ENCODE data around the gene TVP23A.

Gene TVP23A

DNA sequence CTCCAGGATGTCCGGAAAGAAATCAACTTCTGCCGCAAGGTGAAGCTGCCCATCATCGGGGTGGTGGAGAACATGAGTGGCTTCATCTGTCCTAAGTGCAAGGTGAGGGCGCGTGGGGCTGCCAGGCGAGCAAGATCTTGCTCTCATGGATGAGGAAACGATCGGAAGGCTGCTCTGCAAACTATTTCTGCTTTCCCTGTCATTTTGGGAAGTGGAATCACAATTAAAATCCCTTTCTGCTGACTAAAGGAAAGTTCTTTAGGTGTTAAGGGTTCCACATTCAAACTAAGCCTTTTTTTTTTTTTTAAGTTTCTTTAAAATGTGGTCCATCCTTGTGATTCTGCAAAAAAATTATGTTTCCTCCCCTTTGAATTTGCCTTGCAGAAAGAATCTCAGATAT lies 57.2 kb downstream of the TVP23A start:
- DNase-seq = no peak
- Histone ChIP-seq H4K20me1 (ENCODE audit: insufficient read depth, low read length) (0 out of 2 replicates have a peak, but pooled peaks cover 5% of the 10 kb centered on the region), H3K79me2 (ENCODE audit: insufficient read depth, low read length) (no peaks in the 10 kb centered on the region), H3K36me3 (ENCODE audit: insufficient read depth, low read length) (peaks cover 75% of the 10 kb centered on the region), H3K9me3 (ENCODE audit: insufficient read depth, low read length, severe bottlenecking) (no peaks in the 10 kb centered on the region), H3K4me3 (ENCODE audit: low read depth in 1 of 2, low read length in 2 of 2) (no peak overlapping the region), H2AFZ (ENCODE audit: low read depth, low read length) (no peak overlapping the region), H3K4me2 (ENCODE audit: insufficient read depth, low read length) (no peak overlapping the region), H3K27me3 (ENCODE audit: insufficient read depth, low read length, poor library complexity) (no peaks in the 10 kb centered on the region), H3K9ac (ENCODE audit: low read depth, low read length) (no peak overlapping the region), H3K4me1 (ENCODE audit: insufficient read depth, low read length) (no peaks in the 10 kb centered on the region), H3K27ac (ENCODE audit: low read length) (no peak overlapping the region)
- TF ChIP-seq, protein P1, sequence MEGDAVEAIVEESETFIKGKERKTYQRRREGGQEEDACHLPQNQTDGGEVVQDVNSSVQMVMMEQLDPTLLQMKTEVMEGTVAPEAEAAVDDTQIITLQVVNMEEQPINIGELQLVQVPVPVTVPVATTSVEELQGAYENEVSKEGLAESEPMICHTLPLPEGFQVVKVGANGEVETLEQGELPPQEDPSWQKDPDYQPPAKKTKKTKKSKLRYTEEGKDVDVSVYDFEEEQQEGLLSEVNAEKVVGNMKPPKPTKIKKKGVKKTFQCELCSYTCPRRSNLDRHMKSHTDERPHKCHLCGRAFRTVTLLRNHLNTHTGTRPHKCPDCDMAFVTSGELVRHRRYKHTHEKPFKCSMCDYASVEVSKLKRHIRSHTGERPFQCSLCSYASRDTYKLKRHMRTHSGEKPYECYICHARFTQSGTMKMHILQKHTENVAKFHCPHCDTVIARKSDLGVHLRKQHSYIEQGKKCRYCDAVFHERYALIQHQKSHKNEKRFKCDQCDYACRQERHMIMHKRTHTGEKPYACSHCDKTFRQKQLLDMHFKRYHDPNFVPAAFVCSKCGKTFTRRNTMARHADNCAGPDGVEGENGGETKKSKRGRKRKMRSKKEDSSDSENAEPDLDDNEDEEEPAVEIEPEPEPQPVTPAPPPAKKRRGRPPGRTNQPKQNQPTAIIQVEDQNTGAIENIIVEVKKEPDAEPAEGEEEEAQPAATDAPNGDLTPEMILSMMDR (IDR thresholded peaks at IDR 0.05; ENCODE audit: borderline replicate concordance, extremely low read depth, low read length, poor library complexity, severe bottlenecking) = no peak
- no peak for TF ChIP-seq EZH2 (IDR thresholded peaks at IDR 0.05; ENCODE audit: borderline replicate concordance, low read depth, low read length, severe bottlenecking)
- ATAC-seq (ENCODE audit: insufficient read depth, low read depth) = no peak

DNA sequence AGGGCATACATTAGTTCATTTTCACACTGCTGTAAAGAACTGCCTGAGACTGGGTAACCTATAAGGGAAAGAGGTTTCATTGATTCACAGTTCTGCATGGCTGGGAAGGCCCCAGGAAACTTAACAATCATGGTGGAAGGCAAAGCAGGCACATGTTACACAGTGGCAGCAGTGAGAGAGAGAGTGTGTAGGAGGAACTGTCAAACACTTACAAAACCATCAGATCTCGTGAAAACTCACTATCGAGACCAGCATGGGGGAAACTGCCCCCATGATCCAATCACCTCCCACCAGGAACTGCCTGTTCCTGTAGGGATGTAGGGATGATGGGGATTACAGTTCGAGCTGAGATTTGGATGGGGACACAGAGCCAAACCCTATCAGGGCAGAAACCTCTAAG lies 57.7 kb downstream of the TVP23A start:
- no peaks in the 10 kb centered on the region for H3K9me3 ChIP-seq (ENCODE audit: insufficient read depth, low read length, severe bottlenecking)
- H3K9ac ChIP-seq (ENCODE audit: low read depth, low read length) = no peak overlapping the region
- H3K4me1 ChIP-seq (ENCODE audit: insufficient read depth, low read length) = no peaks in the 10 kb centered on the region
- DNase-seq (no peak), ATAC-seq (ENCODE audit: insufficient read depth, low read depth) (no peak)
- no peak overlapping the region for H3K4me3 ChIP-seq (ENCODE audit: low read depth in 1 of 2, low read length in 2 of 2)
- no peaks in the 10 kb centered on the region for H3K27me3 ChIP-seq (ENCODE audit: insufficient read depth, low read length, poor library complexity)
- peaks cover 71% of the 10 kb centered on the region for H3K36me3 ChIP-seq (ENCODE audit: insufficient read depth, low read length)
- no peak overlapping the region for H2AFZ ChIP-seq (ENCODE audit: low read depth, low read length)
- no peak overlapping the region for H3K4me2 ChIP-seq (ENCODE audit: insufficient read depth, low read length)
- H4K20me1 ChIP-seq (ENCODE audit: insufficient read depth, low read length) = 0 out of 2 replicates have a peak, but pooled peaks cover 5% of the 10 kb centered on the region
- no peak overlapping the region for H3K27ac ChIP-seq (ENCODE audit: low read length)
- TF ChIP-seq, protein P1 (IDR thresholded peaks at IDR 0.05; ENCODE audit: borderline replicate concordance, extremely low read depth, low read length, poor library complexity, severe bottlenecking) = no peak
- TF ChIP-seq EZH2 (IDR thresholded peaks at IDR 0.05; ENCODE audit: borderline replicate concordance, low read depth, low read length, severe bottlenecking) = no peak
- no peaks in the 10 kb centered on the region for H3K79me2 ChIP-seq (ENCODE audit: insufficient read depth, low read length)

DNA sequence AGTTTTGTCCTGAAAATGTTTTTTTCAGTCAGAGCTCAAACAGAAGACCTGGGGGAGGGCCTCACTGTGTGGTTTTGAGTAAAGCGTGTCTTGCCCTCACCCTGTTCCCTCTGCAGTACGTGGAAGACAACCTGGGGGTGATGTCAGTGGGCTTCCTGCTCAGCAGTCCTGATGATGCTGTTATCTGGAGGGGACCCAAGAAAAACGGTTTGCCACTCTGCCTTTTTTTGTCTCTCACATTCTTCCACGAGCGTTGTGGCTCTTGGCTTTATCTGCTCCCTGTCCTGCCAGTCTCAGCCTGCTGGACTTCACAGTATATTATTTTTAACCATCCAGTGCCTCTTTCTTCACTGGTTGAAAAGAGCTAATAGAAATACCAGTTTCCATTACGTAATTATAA lies 62.0 kb downstream of the TVP23A start:
- Histone ChIP-seq H3K4me2 (ENCODE audit: insufficient read depth, low read length) (no peak overlapping the region), H3K4me3 (ENCODE audit: low read depth in 1 of 2, low read length in 2 of 2) (no peak overlapping the region), H3K79me2 (ENCODE audit: insufficient read depth, low read length) (no peaks in the 10 kb centered on the region), H3K36me3 (ENCODE audit: insufficient read depth, low read length) (peaks cover 59% of the 10 kb centered on the region), H3K27me3 (ENCODE audit: insufficient read depth, low read length, poor library complexity) (no peaks in the 10 kb centered on the region), H4K20me1 (ENCODE audit: insufficient read depth, low read length) (no peaks in the 10 kb centered on the region; the same call in 1 of the 2 replicates), H3K9ac (ENCODE audit: low read depth, low read length) (no peak overlapping the region), H3K9me3 (ENCODE audit: insufficient read depth, low read length, severe bottlenecking) (no peaks in the 10 kb centered on the region), H3K4me1 (ENCODE audit: insufficient read depth, low read length) (no peaks in the 10 kb centered on the region), H2AFZ (ENCODE audit: low read depth, low read length) (no peak overlapping the region), H3K27ac (ENCODE audit: low read length) (no peak overlapping the region)
- no peak for DNase-seq
- ATAC-seq (ENCODE audit: insufficient read depth, low read depth) = no peak
- TF ChIP-seq, protein P1 (IDR thresholded peaks at IDR 0.05; ENCODE audit: borderline replicate concordance, extremely low read depth, low read length, poor library complexity, severe bottlenecking) = no peak
- no peak for TF ChIP-seq EZH2 (IDR thresholded peaks at IDR 0.05; ENCODE audit: borderline replicate concordance, low read depth, low read length, severe bottlenecking)

DNA sequence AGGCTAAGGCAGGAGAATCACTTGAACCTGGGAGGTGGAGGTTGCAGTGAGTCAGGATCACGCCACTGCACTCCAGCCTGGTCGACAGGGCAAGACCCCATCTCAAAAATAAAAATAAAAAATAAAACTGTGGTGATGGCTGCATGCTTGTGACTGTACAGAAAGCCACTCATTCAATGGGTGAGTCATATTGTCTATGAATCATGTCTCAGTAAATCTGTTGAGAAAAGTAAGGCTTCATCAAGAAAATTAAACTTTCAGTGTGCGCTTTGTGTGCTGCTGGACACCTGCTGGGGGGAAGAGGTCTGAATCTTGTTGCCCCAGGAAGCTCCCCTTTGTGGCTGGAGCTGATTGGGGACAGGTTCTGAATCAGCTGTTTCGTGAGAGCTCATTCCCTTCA lies 63.7 kb downstream of the TVP23A start:
- ATAC-seq (ENCODE audit: insufficient read depth, low read depth) = no peak
- peaks cover 47% of the 10 kb centered on the region for H3K36me3 ChIP-seq (ENCODE audit: insufficient read depth, low read length)
- no peak overlapping the region for H2AFZ ChIP-seq (ENCODE audit: low read depth, low read length)
- no peak overlapping the region for H3K4me3 ChIP-seq (ENCODE audit: low read depth in 1 of 2, low read length in 2 of 2)
- H3K9me3 ChIP-seq (ENCODE audit: insufficient read depth, low read length, severe bottlenecking) = no peaks in the 10 kb centered on the region
- no peak for DNase-seq
- no peaks in the 10 kb centered on the region; the same call in 1 of the 2 replicates for H4K20me1 ChIP-seq (ENCODE audit: insufficient read depth, low read length)
- no peaks in the 10 kb centered on the region for H3K4me1 ChIP-seq (ENCODE audit: insufficient read depth, low read length)
- H3K4me2 ChIP-seq (ENCODE audit: insufficient read depth, low read length) = no peak overlapping the region
- no peak for TF ChIP-seq EZH2 (IDR thresholded peaks at IDR 0.05; ENCODE audit: borderline replicate concordance, low read depth, low read length, severe bottlenecking)
- TF ChIP-seq, protein P1 (IDR thresholded peaks at IDR 0.05; ENCODE audit: borderline replicate concordance, extremely low read depth, low read length, poor library complexity, severe bottlenecking) = no peak
- no peak overlapping the region for H3K9ac ChIP-seq (ENCODE audit: low read depth, low read length)
- H3K27me3 ChIP-seq (ENCODE audit: insufficient read depth, low read length, poor library complexity) = no peaks in the 10 kb centered on the region
- H3K79me2 ChIP-seq (ENCODE audit: insufficient read depth, low read length) = no peaks in the 10 kb centered on the region
- no peak overlapping the region for H3K27ac ChIP-seq (ENCODE audit: low read length)

Data from DND-41 (cell line).